ENCODE measurements around the gene CEACAM1.
A peak's percentile ranks its signal among the peaks of the same experiment; 100 is the strongest.
"Not testable (repeated sequence)": the region's sequence is repeated elsewhere in the genome, so short reads cannot be mapped to it uniquely, and the experiment has no call there.

The CEACAM1 gene

GRCh38 chr19:42505066-42505465 is 23.2 kb downstream of the CEACAM1 start:
- DNase-seq, result no peak
- Mint-ChIP-seq H3K4me3 (no peak overlapping the region), H3K27ac (no peak overlapping the region), H3K4me1 (peaks cover 28% of the 10 kb centered on the region), H3K9me3 (no peaks in the 10 kb centered on the region), H3K27me3 (no peaks in the 10 kb centered on the region)
- ATAC-seq, result no peak

DNA sequence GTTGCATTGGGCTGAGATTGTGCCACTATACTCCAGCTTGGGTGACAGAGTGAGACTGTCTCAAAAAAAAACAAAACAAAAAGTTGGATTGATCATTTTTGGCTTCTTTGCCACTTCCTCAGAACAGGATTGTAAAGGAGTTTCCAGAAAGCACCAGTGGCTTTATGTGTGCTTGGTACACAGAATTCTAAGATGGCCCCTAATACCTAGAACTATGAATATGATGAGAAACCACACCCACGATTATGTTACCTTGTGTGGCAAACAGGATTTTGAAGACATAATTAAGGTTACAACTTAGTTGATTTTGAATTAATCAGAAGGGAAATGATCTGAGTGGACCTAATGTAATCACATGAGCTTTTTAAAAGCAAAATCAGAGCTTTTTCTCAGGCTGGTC is 26.5 kb downstream of the CEACAM1 start:
- DNase-seq, result no peak
- peak overlapping the region in 1 of 2 donors; percentile 2 for H3K4me3 Mint-ChIP-seq
- H3K4me1 Mint-ChIP-seq, result peaks cover 28% of the 10 kb centered on the region
- no peaks in the 10 kb centered on the region for H3K27me3 Mint-ChIP-seq
- H3K27ac Mint-ChIP-seq, result no peak overlapping the region
- no peaks in the 10 kb centered on the region for H3K9me3 Mint-ChIP-seq
- ATAC-seq, result no peak

- H3K4me3 Mint-ChIP-seq, DNase-seq, ATAC-seq, H3K9me3 Mint-ChIP-seq, H3K27me3 Mint-ChIP-seq, H3K27ac Mint-ChIP-seq: not testable (repeated sequence)
- H3K4me1 Mint-ChIP-seq, result peaks cover 32% of the 10 kb centered on the region
Measured at GRCh38 chr19:42501243-42501642, 27.0 kb downstream of the CEACAM1 start.

DNA sequence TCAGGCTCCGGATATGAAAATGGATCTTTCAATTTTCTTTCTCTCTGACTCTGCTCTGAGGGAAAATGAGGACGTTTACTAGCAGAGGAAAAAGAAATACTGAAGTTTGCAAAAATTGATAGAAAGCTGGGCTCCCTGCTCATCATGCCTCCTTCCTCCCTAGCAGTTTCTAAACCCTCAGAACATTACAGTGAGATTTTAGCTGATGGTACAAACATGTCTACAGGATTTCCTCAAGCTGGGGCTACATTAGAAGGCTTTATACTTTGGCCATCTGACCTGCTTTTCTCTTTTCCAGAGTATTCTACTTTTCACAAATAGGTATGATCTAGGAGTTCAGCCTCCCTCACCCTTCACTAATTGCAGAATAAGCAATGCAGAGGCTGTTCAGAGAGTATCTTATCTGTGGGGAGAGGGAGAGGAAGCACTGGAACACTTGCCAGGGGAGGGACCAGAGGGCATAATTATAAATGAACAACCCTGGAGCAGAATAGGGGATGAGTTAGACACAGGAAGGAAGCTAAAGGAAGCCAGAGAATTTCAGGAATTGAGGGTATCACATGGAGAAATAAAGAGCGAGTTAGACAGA is 30.0 kb downstream of the CEACAM1 start:
- no peaks in the 10 kb centered on the region for H3K9me3 Mint-ChIP-seq
- no peaks in the 10 kb centered on the region for H3K27me3 Mint-ChIP-seq
- DNase-seq (no peak), ATAC-seq (no peak)
- peaks cover 34% of the 10 kb centered on the region for H3K4me1 Mint-ChIP-seq
- H3K4me3 Mint-ChIP-seq, result no peak overlapping the region
- H3K27ac Mint-ChIP-seq, result peak overlapping the region in 1 of 2 donors; percentile 6

- DNase-seq (no peak), ATAC-seq (no peak)
- Mint-ChIP-seq H3K27me3 (no peaks in the 10 kb centered on the region), H3K4me1 (peaks cover 34% of the 10 kb centered on the region), H3K4me3 (no peak overlapping the region), H3K9me3 (no peaks in the 10 kb centered on the region), H3K27ac (no peak overlapping the region)
Measured at GRCh38 chr19:42497492-42498168, 30.7 kb downstream of the CEACAM1 start.

DNA sequence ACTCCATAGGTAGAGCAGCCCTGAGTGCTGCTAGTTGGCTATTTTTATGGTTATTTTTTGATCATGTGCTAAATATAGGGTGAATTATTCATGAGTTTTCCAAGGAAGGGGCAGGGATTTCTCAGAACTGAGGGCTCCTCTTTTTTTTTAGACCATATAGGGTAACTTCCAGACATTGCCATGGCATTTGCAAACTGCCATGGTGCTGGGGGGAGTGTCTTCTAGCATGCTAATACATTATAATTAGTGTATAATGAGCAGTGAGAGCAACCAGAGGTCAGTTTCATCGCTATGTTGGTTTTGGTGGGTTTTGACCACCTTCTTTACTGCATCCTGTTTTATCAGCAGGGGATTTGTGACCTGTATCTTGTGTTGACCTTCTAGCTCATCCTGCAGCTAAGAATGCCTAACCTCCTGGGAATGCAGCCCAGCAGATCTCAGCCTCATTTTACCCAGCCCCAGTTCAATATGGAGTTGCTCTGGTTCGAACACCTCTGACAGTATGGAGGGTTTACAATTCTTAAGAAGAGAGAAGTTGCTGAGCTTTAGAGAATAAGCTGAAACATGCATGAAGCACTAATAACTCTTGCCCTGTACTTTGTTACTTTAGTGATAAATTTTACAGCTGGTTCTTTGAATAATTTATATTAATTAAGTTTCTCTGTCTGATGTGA is 31.7 kb downstream of the CEACAM1 start:
- Mint-ChIP-seq H3K9me3 (no peaks in the 10 kb centered on the region), H3K4me3 (no peak overlapping the region), H3K27me3 (no peaks in the 10 kb centered on the region), H3K4me1 (peaks cover 28% of the 10 kb centered on the region), H3K27ac (no peak overlapping the region)
- DNase-seq (no peak), ATAC-seq (no peak)

DNA sequence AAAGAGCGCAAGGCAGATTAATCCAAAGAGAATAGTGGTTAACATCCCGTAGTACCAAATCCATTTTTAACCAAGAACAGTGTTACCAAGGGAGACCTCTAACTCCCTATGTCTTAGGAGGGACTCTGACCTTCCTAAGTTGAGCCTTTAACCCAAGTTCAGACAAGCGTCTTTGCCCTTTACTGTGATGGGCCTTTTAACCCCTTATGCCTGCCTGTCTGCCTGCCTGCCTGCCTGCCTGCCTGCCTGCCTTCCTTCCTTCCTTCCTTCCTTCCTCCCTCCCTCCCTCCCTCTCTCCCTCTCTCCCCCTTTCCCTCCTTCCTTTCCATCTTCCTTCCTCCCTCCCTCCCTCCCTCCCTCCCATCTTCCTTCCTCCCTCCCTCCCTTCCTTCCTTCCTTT is 32.6 kb downstream of the CEACAM1 start:
- ATAC-seq, result no peak
- H3K27ac Mint-ChIP-seq, result peak overlapping the region in 1 of 2 donors; percentile 6

GRCh38 chr19:42494321-42494720 is 34.0 kb downstream of the CEACAM1 start:
- DNase-seq (no peak), ATAC-seq (no peak)
- H3K9me3 Mint-ChIP-seq, result no peaks in the 10 kb centered on the region
- H3K27me3 Mint-ChIP-seq, result no peaks in the 10 kb centered on the region
- no peak overlapping the region for H3K27ac Mint-ChIP-seq
- peaks cover 26% of the 10 kb centered on the region for H3K4me1 Mint-ChIP-seq
- no peak overlapping the region for H3K4me3 Mint-ChIP-seq

More for the DNA sequence above, 32.6 kb downstream of the CEACAM1 start:
- Mint-ChIP-seq H3K9me3 (no peaks in the 10 kb centered on the region), H3K27me3 (no peaks in the 10 kb centered on the region), H3K4me3 (no peak overlapping the region), H3K4me1 (peaks cover 26% of the 10 kb centered on the region)
- no peak for DNase-seq

DNA sequence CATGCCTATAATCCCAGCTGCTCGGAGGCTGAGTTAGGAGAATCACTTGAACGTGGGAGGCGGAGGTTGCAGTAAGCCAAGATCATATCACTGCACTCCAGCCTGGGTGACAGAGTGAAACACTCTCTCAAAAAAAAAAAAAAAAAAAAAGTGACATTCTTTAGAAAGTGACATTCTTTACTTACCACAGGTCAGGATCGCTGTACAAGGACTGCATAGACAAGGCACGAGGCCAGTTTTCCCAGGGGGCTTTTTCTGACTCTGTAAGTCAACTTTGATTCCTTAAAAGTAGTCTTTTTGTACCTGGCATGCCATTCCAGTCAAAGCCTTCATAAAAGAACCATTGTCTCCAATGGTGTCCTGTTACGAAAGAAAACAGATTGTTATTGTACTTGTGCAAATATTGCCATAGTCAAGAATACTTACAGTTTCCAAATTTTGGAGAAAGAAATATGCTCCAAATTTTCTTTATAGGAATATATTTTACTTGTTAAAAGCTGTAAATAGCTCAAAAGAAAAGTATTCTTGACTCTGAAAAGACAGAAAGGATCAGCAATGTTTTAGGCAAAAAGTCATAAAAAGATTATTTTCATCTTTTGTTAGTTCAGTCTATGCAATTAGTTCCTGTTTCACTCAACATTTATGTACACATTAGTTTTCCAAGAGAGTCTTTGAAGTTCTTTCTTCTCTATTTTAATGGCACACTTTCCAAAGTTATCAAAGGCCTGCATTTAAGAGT is 39.3 kb downstream of the CEACAM1 start:
- peaks cover 12% of the 10 kb centered on the region for H3K4me1 Mint-ChIP-seq
- H3K9me3 Mint-ChIP-seq, result no peaks in the 10 kb centered on the region
- H3K4me3 Mint-ChIP-seq, result no peak overlapping the region
- DNase-seq, result no peak
- no peaks in the 10 kb centered on the region for H3K27me3 Mint-ChIP-seq
- no peak for ATAC-seq
- H3K27ac Mint-ChIP-seq, result no peak overlapping the region

DNA sequence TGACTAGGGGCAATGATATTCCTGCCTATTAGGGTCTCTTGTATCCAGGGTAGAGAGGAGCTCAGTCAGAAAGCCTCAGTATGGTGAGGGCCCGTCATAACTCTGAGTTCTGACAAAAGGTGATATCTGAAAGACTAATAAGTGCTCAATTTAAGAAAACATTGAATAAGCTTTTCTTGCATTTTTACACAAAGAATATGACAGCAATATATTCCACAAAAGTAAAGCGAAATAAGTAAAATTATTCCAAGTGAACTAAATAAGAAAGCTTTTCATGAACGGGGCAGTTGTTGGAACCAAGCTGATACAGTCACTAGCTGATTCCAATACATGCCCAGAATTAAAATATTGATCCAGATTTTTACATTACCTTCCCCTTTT is 40.5 kb downstream of the CEACAM1 start:
- ATAC-seq (no peak), DNase-seq (no peak)
- Mint-ChIP-seq H3K4me3 (no peak overlapping the region), H3K27me3 (no peaks in the 10 kb centered on the region), H3K9me3 (no peaks in the 10 kb centered on the region), H3K27ac (no peak overlapping the region), H3K4me1 (peaks cover 12% of the 10 kb centered on the region)

DNA sequence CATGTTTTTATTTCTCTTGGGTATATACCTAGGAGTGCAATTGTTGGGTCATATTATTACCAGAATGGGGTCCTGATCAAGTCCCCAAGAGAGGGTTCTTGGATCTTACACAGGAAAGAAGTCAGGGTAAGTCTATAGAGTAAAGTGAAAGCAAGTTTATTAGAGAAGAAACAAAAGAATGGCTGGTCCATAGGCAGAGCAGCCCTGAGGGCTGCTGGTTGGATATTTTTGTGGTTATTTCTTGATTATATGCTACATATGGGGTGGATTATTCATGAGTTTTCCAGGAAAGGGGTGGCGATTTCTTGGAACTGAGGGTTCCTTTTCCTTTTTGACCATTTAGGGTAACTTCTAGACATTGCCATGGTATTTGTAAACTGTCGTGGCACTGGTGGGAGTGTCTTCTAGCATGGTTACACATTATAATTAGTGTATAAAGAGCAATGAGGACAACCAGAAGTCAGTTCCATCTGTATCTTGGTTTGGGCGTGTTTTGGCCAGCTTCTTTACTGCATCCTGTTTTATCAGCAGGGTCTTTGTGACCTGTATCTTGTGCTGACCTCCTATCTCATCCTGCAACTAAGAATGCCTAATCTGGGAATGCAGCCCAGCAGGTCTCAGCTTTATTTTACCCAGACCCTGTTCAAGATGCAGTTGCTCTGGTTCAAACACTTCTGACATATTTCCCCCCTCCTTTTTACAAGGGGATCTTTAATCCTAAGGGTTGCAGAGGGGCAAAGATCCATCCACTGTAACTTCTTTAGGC is 41.1 kb downstream of the CEACAM1 start:
- no peaks in the 10 kb centered on the region for H3K9me3 Mint-ChIP-seq
- H3K27ac Mint-ChIP-seq, result peak overlapping the region in 1 of 2 donors; percentile 35
- peaks cover 12% of the 10 kb centered on the region for H3K4me1 Mint-ChIP-seq
- ATAC-seq (no peak), DNase-seq (peak in 1 of 2 donors; percentile 27)
- H3K27me3 Mint-ChIP-seq, result no peaks in the 10 kb centered on the region
- H3K4me3 Mint-ChIP-seq, result no peak overlapping the region

DNA sequence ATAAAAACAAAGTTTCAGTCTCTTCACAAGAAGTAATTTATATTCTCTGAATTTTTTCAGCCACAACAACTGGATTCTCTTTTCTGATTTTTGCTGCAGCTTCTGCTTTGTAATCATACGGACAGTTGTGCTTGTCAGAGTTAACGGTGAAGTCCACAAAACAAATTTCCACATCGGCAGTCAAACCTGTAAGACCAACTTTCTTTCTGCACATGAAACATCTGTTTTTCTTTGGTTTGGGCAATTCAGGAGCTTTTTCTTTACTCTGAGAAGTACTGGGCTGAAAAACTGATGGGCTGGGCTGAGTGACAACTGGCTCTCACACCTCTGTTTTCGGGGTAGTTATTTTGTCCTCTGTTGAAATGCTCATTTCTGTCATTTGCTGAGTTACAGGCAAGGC is 43.2 kb downstream of the CEACAM1 start:
- peaks cover 31% of the 10 kb centered on the region for H3K4me1 Mint-ChIP-seq
- DNase-seq, ATAC-seq, H3K27me3 Mint-ChIP-seq, H3K4me3 Mint-ChIP-seq, H3K9me3 Mint-ChIP-seq, H3K27ac Mint-ChIP-seq: not testable (repeated sequence)

DNA sequence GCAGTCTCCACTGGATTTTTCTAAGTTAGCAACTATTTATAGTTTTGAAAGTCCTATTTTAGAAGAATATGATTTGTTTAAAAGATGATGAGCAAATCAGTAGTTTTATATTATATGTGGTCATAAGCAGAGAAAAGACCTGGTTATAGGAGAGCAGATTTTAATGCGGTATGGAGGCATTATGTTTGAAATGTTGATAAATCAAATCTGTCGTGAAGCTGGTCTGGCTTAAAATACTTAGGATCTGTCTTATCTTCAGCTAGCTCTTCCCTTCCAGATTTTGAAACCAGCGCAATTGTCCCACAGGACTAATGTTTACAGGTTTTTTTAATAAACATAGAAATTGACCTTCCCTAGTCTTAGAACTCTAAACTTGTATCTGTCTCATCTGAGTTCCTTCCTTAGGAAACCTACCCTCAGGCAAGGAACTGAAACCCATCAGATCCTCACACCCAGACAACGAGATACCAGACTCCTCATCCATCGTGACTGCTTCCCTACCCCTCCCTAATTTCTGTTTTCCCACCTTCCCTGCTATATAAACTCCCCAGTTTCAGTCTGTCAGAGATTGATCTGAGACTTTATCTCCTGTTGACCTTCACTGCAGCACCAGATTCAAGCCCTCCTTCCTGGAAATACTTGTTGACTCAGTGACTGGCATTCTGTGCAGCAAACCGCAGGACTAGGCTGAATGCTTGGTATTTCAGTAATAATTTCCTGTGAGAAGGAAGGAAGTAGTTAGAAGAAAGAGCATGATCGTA is 47.8 kb downstream of the CEACAM1 start:
- Mint-ChIP-seq H3K27me3 (no peaks in the 10 kb centered on the region), H3K9me3 (no peaks in the 10 kb centered on the region), H3K27ac (peak overlapping the region; percentile 3 to 37), H3K4me3 (peak overlapping the region; percentile 4 to 24), H3K4me1 (peaks cover 27% of the 10 kb centered on the region)
- ATAC-seq (no peak), DNase-seq (no peak)

DNA sequence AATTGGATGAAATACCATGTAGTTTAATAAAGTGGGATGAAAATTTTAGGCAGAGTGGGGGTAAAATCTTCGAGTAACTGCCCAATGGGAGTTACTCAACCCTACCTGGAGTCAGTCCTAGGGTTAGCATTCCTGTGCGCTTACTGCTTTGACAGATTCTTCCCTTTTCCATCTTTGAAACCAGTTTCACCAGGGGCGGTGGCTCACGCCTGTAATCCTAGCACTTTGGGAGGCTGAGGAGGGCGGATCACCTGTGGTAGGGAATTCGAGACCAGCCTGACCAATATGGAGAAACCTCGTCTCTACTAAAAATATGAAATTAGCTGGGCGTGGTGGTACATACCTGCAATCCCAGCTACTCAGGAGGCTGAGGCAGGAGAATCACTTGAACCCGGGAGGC is 48.5 kb downstream of the CEACAM1 start:
- Mint-ChIP-seq H3K4me3 (no peak overlapping the region), H3K4me1 (peaks cover 27% of the 10 kb centered on the region), H3K27me3 (no peaks in the 10 kb centered on the region), H3K9me3 (no peaks in the 10 kb centered on the region), H3K27ac (no peak overlapping the region)
- ATAC-seq (no peak), DNase-seq (no peak)
